22Rv1 (cell line): ENCODE data around the gene DCPS.

Source experiments
- H3K27ac ChIP-seq: fragments of 450-650 bp; 2 replicates; pipeline ENCODE4 v1.5.1; 2017
- CTCF ChIP-seq: fragments of 450-650 bp; IDR thresholded peaks from 2 replicates; pipeline ENCODE4 v1.5.1; 2017; ENCODE audit warnings: mild to moderate bottlenecking
- ZFX ChIP-seq: fragments of 450-650 bp; IDR thresholded peaks from 2 replicates; pipeline ENCODE4 v1.6.1; 2017; ENCODE audit warnings: antibody characterized with exemption, borderline replicate concordance

DCPS gene

GRCh38 chr11:126328001-126328390 is 24.1 kb downstream of the DCPS start:
- TF ChIP-seq ZFX (no peak), CTCF (no peak)
- H3K27ac ChIP-seq = 0 out of 2 replicates have a peak overlapping the region, but pooled peaks have one; percentile 17

GRCh38 chr11:126328444-126328843 is 24.6 kb downstream of the DCPS start:
- H3K27ac ChIP-seq = 0 out of 2 replicates have a peak overlapping the region, but pooled peaks have one; percentile 17
- no peak for TF ChIP-seq ZFX
- no peak for TF ChIP-seq CTCF

GRCh38 chr11:126328938-126329643 is 25.2 kb downstream of the DCPS start:
- TF ChIP-seq CTCF (no peak), ZFX (no peak)
- H3K27ac ChIP-seq = 0 out of 2 replicates have a peak overlapping the region, but pooled peaks have one; percentile 17

GRCh38 chr11:126329644-126330211 is 25.9 kb downstream of the DCPS start:
- H3K27ac ChIP-seq = no peak overlapping the region
- TF ChIP-seq CTCF = no peak
- no peak for TF ChIP-seq ZFX

GRCh38 chr11:126331286-126331685 is 27.4 kb downstream of the DCPS start:
- no peak for TF ChIP-seq CTCF
- no peak for TF ChIP-seq ZFX
- H3K27ac ChIP-seq = no peak overlapping the region

GRCh38 chr11:126332221-126332711 is 28.4 kb downstream of the DCPS start:
- TF ChIP-seq CTCF = no peak
- no peak for TF ChIP-seq ZFX
- H3K27ac ChIP-seq = peak overlapping the region; percentile 25; the same call in 1 of the 2 replicates

- TF ChIP-seq CTCF (no peak), ZFX (no peak)
- H3K27ac ChIP-seq = peak overlapping the region; percentile 25; the same call in 1 of the 2 replicates
Observed at GRCh38 chr11:126333142-126333541, 29.3 kb downstream of the DCPS start.
